ENCODE data around the gene PRDM7. TPM values are rescaled to one million over a fixed set of nuclear protein-coding genes. Genes with fewer than 3 reads are reported as not detected.

Gene PRDM7
- total RNA-seq, 1 experiment from 2014 or later: not detected

GRCh38 chr16:90048347-90048722 is 28.8 kb downstream of the PRDM7 start:
- Mint-ChIP-seq H3K27ac (no peak overlapping the region), H3K36me3 (ENCODE audit: insufficient read depth in 1 of 3, low read depth in 3 of 3) (peaks cover 0 to 14% (median 11%) of the 10 kb centered on the region in 3 experiments; a peak in 5 of 7 replicates), H3K9me3 (peaks cover 9 to 11% of the 10 kb centered on the region in 2 experiments), H3K27me3 (ENCODE audit: low read depth) (peaks cover 7% of the 10 kb centered on the region), H3K4me3 (peak overlapping the region; percentile 12 to 63; a peak in 2 of 5 replicates), H3K4me1 (peaks cover 8% of the 10 kb centered on the region in 2 experiments)
- Histone ChIP-seq H3K18ac (ENCODE audit: insufficient read length, low read depth, low read length) (no peak overlapping the region), H2AFZ (ENCODE audit: low read length) (no peak overlapping the region), H3K27me3 (ENCODE audit: insufficient read depth, low read length) (no peaks in the 10 kb centered on the region), H4K5ac (ENCODE audit: insufficient read length, low read depth, low read length) (no peak overlapping the region), H3K14ac (ENCODE audit: insufficient read depth, low read length) (no peak overlapping the region), H2AK5ac (ENCODE audit: insufficient read length, low read length) (no peak overlapping the region), H4K8ac (replicated peaks; ENCODE audit: insufficient read length, low read depth, low read length) (no peak overlapping the region), H3K9me3 (ENCODE audit: control insufficient read depth, low read depth, low read length) (peaks cover 5% of the 10 kb centered on the region), H3K23me2 (ENCODE audit: insufficient read length, low read depth, low read length, poor library complexity, severe bottlenecking) (peaks cover 8% of the 10 kb centered on the region), H2BK5ac (ENCODE audit: insufficient read length, low read length) (no peak overlapping the region), H3K79me2 (ENCODE audit: insufficient read depth, low read length) (no peaks in the 10 kb centered on the region), H2BK15ac (ENCODE audit: low read depth, low read length) (no peak overlapping the region), H2BK120ac (ENCODE audit: low read depth, low read length, poor library complexity, severe bottlenecking) (no peak overlapping the region), H3K4ac (ENCODE audit: low read depth, low read length) (no peak overlapping the region), H3K27ac (ENCODE audit: insufficient read length, low read depth, low read length) (no peak overlapping the region), H2BK12ac (ENCODE audit: insufficient read length, low read depth, low read length) (no peak overlapping the region), H3K4me2 (ENCODE audit: insufficient read depth, insufficient read length, low read length) (no peak overlapping the region), H3K4me1 (ENCODE audit: insufficient read depth, low read length) (no peaks in the 10 kb centered on the region), H3T11ph (ENCODE audit: low read length) (no peak overlapping the region), H3K79me1 (ENCODE audit: insufficient read depth, low read depth, low read length, poor library complexity, severe bottlenecking) (no peaks in the 10 kb centered on the region), H3K56ac (ENCODE audit: insufficient read length, low read depth, low read length) (no peak overlapping the region), H3K23ac (ENCODE audit: insufficient read length, low read depth, low read length) (no peak overlapping the region), H2BK20ac (ENCODE audit: low read depth, low read length, poor library complexity, severe bottlenecking) (no peak overlapping the region), H4K20me1 (ENCODE audit: control insufficient read depth, insufficient read depth, insufficient read length) (no peaks in the 10 kb centered on the region), H3K9ac (ENCODE audit: extremely low read depth, insufficient read length, low read length) (no peak overlapping the region), H4K91ac (ENCODE audit: insufficient read length, low read depth, low read length) (no peak overlapping the region)
- TF ChIP-seq CTCF (conservative IDR thresholded peaks at IDR 0.05): no peak
- no CpG with 5 or more reads among the region's 12 CpGs for WGBS (ENCODE audit: extremely low coverage, insufficient read length, low lambda C conversion rate)
- DNase-seq: no peak

All from H9 (cell line).